Rectal smooth muscle tissue (tissue), 1 donor: Measurements from ENCODE around the gene PSMA4.
A peak's percentile ranks its signal among the peaks of the same experiment; 100 is the strongest.
"Not testable (repeated sequence)": the region's sequence is repeated elsewhere in the genome, so short reads cannot be mapped to it uniquely, and the experiment has no call there.

Experiments
- H3K27ac ChIP-seq: one replicate; pipeline ENCODE4 v1.7.0; 2013; ENCODE audit warnings: low read depth, low read length, inconsistent platforms
- H3K27me3 ChIP-seq: one replicate; pipeline ENCODE4 v1.7.0; 2013; ENCODE audit warnings: low read length; ENCODE audit not compliant: control insufficient read depth, insufficient read depth
- H3K36me3 ChIP-seq: one replicate; pipeline ENCODE4 v1.7.0; 2013; ENCODE audit warnings: low read length; ENCODE audit not compliant: control insufficient read depth, insufficient read depth
- H3K4me1 ChIP-seq: one replicate; pipeline ENCODE4 v1.7.0; 2013; ENCODE audit warnings: low read length; ENCODE audit not compliant: control insufficient read depth, insufficient read depth
- H3K4me3 ChIP-seq: one replicate; pipeline ENCODE4 v1.7.0; 2013; ENCODE audit warnings: low read length
- H3K9ac ChIP-seq: one replicate; pipeline ENCODE4 v1.7.0; 2013; ENCODE audit warnings: low read length

Gene PSMA4

DNA sequence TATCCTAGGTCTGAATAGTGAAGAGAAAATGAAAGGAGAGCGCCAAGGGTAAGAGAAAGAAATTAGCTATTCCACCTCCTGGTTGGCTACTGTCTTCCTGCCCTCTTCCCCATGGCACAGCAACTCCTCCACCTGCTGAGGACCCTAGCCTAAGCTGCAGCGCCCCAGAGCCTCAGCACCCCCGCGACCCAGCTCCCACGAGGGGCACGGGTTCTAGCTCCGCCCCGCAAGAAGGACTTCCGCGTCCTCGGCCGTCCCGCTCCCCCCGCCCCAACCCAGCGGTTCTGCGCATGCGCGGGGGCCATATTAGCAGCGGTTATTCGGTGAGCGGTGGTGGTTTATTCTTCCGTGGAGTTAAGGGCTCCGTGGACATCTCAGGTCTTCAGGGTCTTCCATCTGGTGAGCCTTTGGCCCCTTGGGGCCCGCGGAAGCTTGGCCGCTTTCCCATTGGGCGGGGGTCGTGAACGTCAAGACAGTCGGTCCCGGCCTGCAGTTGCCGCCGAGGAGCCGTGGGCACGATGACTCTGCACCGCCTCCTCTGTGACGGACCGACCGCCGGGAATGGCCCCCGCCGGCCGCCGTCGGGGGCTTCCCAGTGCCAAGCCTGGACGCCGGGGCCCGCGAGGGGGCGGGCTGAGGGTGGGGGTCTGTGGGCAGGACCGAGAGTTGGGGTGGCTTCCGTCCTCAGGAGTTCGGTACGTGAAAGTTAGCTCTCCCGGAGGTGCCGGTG lies at the start of gene PSMA4:
PSMA4 (plus strand) TSS at position 304 of the 730 bp plus-strand sequence. CDS start 1,484 bp downstream, outside the sequence.
- Histone ChIP-seq H3K36me3 (peaks cover 7% of the 10 kb centered on the region), H3K4me3 (peak within 1 kb of the TSS; percentile 96), H3K4me1 (peaks cover 11% of the 10 kb centered on the region), H3K9ac (peak within 1 kb of the TSS; percentile 97), H3K27me3 (no peaks in the 10 kb centered on the region), H3K27ac (peak within 1 kb of the TSS; percentile 96)

DNA sequence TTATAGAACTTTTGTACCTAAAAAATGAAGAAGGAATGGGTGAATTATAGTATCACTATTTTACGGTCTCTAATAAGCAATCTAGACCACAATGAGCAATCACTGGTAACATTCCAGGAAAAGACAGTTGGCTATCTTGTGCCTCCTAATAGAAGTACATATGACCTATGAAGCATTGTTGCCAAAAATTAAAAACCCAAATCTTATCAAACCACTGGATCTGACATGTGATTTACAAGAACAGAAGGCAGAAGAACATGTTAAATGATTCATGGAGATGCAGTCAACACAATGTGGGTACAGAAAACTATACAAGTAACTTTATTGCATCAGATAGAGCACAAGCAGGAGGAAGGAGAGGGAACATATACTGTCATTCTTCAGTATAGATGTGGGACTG lies 47.4 kb upstream of the PSMA4 start:
- Histone ChIP-seq H3K4me3 (no peak overlapping the region), H3K4me1 (no peaks in the 10 kb centered on the region), H3K36me3 (peaks cover 13% of the 10 kb centered on the region), H3K27me3 (no peaks in the 10 kb centered on the region), H3K27ac (no peak overlapping the region), H3K9ac (no peak overlapping the region)

DNA sequence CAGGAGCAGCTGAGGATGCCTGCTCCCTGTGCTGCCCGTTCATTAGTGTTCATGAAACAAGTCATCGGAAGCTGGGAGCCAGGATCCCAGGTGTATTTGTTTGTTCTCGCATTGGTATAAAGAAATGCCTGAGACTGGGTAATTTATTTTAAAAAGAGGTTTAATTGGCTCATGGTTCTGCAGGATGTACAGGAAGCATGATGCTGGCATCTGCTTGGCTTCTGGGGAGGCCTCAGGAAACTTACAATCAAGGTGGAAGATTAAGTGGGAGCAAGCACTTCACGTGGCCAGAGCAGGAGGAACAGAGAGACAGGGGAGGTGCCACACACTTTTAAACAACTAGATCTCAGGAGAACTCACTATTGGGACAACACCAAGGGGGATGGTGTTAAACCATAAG lies 38.4 kb upstream of the PSMA4 start:
- Histone ChIP-seq H3K36me3 (peaks cover 8% of the 10 kb centered on the region), H3K27ac (no peak overlapping the region), H3K27me3 (no peaks in the 10 kb centered on the region), H3K9ac (no peak overlapping the region), H3K4me3 (no peak overlapping the region), H3K4me1 (no peaks in the 10 kb centered on the region)

DNA sequence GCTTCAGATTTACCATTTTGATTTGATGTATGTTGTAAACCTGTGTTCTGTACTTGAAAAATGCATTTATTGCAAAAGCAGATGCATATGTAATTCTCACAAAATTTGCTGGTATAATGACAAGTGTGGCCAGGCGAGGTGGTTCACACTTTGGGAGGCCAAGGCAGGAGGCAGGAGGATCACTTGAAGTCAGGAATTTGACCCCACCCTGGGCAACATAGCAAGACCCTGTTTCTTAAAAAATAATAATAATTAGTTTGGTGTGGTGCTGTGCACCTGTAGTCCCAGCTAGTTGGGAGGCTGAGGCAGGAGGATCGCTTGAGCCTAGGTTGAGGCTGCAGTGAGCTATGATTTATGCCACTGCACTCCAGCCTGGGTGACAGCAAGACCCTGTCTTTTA lies 37.6 kb upstream of the PSMA4 start:
- H3K27me3 ChIP-seq = no peaks in the 10 kb centered on the region
- H3K36me3 ChIP-seq = peaks cover 8% of the 10 kb centered on the region
- H3K4me3 ChIP-seq = no peak overlapping the region
- no peak overlapping the region for H3K9ac ChIP-seq
- H3K4me1 ChIP-seq = no peaks in the 10 kb centered on the region
- H3K27ac ChIP-seq = no peak overlapping the region

DNA sequence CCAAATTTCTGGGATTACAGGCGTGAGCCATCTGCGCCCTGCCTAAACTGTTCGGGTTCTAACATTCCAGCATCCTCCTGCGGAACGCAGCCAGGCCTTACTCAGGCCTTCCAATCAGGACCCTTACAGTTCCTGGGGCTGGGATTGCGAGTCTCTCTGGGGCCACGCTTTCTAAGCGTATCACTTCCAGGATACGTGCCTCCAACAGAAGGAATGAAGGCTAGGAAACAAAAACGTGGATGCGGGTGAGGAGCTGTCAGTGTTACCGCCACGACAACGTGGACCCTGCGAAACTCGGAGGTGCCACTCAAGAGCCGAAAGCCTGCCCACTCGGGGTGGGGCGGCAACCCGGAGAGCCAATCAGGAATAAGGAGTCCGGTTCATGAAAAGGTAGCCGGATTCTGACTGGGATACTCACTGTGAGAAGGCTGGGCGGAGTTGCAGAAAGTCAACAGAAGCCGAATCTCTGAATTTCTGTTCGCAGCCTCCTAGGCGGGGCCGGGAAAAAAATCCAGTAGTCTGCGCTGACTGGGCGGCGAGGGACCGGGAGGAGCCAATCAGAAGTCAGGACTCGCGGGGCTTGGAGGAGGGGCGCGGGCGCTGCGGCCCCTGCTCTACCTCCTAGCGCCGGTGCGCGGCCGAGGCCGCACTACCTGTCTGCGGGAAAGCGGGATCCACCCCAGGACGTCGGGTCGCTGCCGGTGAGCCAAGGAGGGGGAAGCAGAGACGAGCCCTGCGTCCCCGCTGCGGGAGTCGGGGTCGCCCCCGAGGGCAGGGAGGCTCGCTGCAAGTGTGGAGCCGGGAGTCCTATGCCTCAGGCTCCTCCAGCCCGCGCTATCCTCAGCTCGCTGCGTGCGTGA lies 33.0 kb upstream of the PSMA4 start, which contains the start of gene HYKK:
HYKK (plus strand) TSS at position 607 of the 860 bp plus-strand sequence. CDS start 5,512 bp downstream, outside the sequence.
- H3K27ac ChIP-seq = peak within 1 kb of the TSS; percentile 42
- H3K27me3 ChIP-seq = no peaks in the 10 kb centered on the region
- peak within 1 kb of the TSS; percentile 61 for H3K9ac ChIP-seq
- H3K4me1 ChIP-seq = peaks cover 6% of the 10 kb centered on the region
- no peaks in the 10 kb centered on the region for H3K36me3 ChIP-seq
- H3K4me3 ChIP-seq = peak within 1 kb of the TSS; percentile 83

DNA sequence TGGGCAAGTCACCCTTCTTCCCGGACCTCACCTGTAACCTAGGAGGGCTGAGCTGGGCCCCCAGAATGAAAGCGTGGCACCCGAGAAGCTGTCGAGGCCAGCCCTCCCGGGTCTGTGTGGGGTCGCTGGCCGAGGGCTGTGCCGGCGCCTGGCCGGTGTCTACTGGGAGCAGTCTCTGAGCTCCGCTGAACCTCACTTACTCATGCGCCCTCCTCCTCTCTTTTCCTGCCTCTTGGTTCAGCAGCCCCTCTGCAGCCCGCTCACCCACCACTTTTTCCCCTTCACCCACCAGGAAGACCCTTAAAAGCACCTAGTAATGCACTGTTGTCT lies 32.4 kb upstream of the PSMA4 start:
- Histone ChIP-seq H3K36me3 (no peaks in the 10 kb centered on the region), H3K4me1 (peaks cover 6% of the 10 kb centered on the region), H3K27ac (peak overlapping the region; percentile 7), H3K4me3 (peak overlapping the region; percentile 83), H3K9ac (peak overlapping the region; percentile 61), H3K27me3 (no peaks in the 10 kb centered on the region)

DNA sequence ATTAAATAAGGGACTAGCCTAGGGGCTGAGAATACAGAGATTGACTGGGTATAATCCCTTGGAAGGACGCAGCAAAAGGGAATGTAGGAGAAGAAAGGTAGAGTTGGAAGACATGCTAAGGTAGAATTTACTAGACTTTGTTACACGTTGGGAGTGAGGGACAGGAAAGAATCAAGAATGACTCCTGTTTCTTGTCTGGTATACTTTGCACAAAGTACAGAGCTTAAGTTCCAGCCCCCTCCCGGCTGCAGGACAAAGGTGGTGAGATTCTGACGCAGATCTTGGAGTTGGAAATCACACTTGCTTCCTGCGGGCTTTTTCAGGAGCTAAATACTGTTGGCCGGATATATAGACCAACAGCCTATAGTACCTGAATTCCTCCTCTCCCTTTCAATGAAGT lies 32.0 kb upstream of the PSMA4 start:
- Histone ChIP-seq H3K4me3 (peak overlapping the region; percentile 83), H3K9ac (no peak overlapping the region), H3K36me3 (no peaks in the 10 kb centered on the region), H3K27ac (no peak overlapping the region), H3K4me1 (peaks cover 6% of the 10 kb centered on the region), H3K27me3 (no peaks in the 10 kb centered on the region)

DNA sequence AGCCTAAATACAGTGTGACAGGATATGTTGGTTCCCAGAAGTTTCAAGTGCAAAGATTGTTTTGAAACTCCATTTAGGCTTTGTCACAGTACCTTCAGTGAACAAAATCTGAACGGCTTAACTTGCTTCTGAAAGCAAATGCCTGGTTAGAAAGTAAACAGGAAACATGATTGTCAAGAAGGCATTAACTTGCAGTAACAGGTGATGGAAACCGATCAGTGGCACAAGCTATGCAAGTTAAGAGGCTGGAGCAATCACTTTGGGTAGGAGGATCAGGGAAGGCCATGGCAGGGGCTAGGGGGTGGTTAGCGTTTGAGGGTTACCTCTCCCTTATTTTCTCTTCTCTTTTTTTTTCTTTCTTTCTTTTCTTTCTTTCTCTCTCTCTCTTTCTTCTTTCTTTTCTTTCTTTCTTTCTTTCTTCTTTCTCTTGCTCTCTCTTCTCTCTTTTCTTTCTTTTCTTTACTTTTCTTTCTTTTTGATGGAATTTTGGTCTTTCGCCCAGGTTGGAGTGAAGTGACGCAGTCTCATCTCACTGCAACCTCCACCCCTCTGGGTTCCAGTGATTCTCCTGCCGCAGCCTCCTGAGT lies 30.4 kb upstream of the PSMA4 start:
- H3K36me3 ChIP-seq = no peaks in the 10 kb centered on the region
- H3K9ac ChIP-seq = no peak overlapping the region
- H3K4me3 ChIP-seq = no peak overlapping the region
- peaks cover 6% of the 10 kb centered on the region for H3K4me1 ChIP-seq
- H3K27me3 ChIP-seq = no peaks in the 10 kb centered on the region
- H3K27ac ChIP-seq = no peak overlapping the region

DNA sequence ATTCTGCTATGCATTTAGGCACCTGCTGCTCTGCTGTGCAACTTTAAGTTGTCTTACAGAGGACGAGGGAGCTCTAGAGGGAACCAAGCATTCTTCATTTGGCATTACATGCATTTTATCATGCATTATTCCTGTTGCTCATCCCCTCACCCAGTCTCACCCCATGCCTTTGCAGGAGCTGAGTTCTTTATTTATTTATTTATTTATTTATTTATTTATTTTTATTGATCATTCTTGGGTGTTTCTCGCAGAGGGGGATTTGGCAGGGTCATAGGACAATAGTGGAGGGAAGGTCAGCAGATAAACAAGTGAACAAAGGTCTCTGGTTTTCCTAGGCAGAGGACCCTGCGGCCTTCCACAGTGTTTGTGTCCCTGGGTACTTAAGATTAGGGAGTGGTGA lies 20.2 kb upstream of the PSMA4 start:
- not testable (repeated sequence) for H3K9ac ChIP-seq, H3K27ac ChIP-seq, H3K36me3 ChIP-seq, H3K4me3 ChIP-seq, H3K27me3 ChIP-seq, H3K4me1 ChIP-seq

DNA sequence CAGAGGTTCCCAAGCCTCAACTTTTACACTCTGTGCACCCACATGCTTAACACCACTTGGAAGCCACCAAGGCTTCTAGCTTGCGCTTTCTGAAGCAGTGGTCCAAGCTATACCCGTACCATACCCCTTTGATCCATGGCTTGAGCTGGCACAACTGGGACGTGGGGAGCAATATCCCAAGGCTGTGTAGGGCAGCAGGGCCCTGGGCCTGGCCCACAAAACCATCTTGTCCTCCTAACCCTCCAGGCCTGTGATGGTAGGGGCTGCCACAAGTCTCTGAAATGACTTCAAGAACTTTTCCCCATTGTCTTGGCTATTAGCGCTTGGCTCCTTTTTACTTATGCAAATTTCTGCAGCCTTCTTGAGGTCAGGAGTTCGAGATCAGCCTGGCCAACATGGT lies 16.0 kb upstream of the PSMA4 start:
- H3K27ac ChIP-seq = no peak overlapping the region

DNA sequence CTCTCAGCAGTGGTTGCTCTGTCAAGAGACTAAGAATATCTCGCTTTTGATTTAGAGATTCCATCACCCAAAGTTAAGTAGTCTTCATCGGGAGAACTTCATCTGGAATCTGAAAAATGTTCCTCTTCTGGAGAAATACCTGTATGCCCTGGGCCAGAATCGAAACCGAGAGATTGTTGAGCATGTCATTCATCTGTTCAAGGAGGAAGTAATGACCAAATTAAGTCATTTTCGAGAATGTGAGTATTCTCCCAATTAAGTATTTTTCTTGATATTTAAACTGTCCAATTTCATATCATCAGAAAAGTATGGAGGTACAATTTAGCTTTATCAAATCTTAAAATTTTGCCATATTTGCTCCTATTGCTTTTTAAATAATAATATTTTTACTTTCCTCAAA lies 12.9 kb upstream of the PSMA4 start:
- Histone ChIP-seq H3K27ac (no peak overlapping the region), H3K4me1 (no peaks in the 10 kb centered on the region), H3K36me3 (no peaks in the 10 kb centered on the region), H3K9ac (no peak overlapping the region), H3K4me3 (no peak overlapping the region), H3K27me3 (no peaks in the 10 kb centered on the region)

More for the DNA sequence above, 16.0 kb upstream of the PSMA4 start:
- H3K4me1 ChIP-seq = no peaks in the 10 kb centered on the region
- no peaks in the 10 kb centered on the region for H3K27me3 ChIP-seq
- peaks cover 3% of the 10 kb centered on the region for H3K36me3 ChIP-seq
- H3K4me3 ChIP-seq = no peak overlapping the region
- no peak overlapping the region for H3K9ac ChIP-seq

DNA sequence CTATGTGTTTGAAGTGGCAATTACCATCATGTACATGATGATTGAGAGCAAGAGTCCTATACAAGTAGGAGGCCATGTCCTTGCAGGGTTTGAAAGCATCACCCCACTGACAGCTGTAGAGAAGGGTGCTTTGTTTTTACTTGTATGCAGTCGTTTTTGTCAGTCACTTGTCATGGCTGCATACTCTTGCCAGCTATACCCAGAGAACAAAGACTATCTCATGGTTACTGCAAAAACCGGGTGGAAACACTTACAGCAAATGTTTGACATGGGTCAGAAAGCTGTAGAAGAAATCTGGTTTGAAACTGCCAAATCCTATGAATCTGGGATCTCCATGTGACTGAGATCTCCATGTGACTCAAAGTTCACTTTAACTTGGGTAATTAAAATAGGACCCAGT lies 6.9 kb upstream of the PSMA4 start:
- Histone ChIP-seq H3K4me3 (no peak overlapping the region), H3K27ac (no peak overlapping the region), H3K4me1 (no peaks in the 10 kb centered on the region), H3K36me3 (no peaks in the 10 kb centered on the region), H3K9ac (no peak overlapping the region), H3K27me3 (no peaks in the 10 kb centered on the region)
